GM18511 (cell line): Measurements from ENCODE around the gene TOM1L2.
"Not testable (repeated sequence)": the region's sequence is repeated elsewhere in the genome, so short reads cannot be mapped to it uniquely, and the experiment has no call there.

Experiments
- ATAC-seq: cut with Tn5 transposase; IDR thresholded peaks from one replicate; pipeline ENCODE4 v1.9.1; 2021; ENCODE audit warnings: mild to moderate bottlenecking, moderate library complexity; ENCODE audit not compliant: unreplicated experiment

TOM1L2 gene

DNA sequence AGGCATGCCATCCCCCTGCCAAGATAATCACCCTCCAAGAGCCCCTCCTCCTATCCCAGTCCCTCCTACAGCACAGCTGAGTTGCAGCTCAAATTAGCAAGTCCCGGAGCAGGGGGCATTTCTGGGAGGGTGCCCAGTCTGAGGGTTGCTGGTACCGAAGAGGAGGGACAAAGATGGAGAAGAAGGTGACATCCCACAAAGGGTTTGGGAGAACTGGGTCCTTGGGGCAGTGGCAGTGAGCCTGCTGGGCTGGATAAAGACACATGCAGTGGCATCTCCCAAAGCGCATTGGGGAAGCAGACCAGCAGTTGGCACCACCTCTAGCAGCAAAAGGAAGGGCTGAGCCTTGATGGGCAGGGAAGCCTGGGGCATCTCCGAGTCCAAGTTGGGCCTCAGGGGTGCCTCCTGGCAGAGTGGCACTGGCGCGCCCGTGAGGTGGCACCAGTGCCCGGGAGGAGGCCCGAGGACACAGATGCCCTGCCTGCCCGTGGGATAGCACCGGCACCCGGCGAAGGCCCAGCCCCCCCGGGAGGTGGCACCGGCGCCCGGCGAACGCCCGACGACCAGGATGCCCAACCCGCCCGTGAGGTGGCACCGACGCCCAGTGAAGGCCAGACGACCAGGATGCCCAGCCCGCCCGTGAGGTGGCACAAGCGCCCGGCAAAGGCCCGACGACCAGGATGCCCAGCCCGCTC lies 622 bp downstream of the TOM1L2 start:
- no peak for ATAC-seq

DNA sequence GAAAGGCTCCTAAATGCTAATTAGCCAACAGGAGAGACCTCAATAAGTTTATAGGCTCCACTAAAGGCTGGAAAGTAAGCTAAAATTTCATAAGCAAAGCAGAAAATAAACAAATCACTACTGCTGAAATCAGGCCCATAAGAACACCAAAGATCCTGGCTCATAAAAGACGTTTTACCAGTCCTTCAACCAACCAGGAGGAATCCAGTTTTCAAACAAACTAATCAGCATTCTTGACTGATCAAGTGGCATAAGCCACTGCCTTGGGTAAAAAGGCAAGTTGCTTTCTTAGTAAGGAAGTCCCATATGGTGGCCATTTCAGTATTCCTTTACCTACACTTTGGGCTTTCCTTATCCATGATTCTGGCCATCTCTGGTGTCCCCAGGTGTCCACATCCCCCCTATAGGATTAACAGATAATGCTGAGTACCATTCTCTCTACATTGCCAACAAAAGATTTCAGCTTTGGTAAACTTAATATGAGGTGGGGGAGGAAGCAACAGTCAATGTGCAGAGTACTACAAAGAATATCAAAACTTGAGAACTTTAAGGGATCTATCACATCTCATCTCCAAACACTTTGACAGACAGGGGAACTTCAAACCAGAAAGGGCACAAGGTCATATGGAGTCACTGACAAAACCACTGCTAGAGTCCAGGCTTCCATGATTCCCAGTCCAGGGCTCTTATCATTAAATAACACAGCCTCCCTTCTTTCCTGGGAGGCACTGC lies 1.3 kb downstream of the TOM1L2 start:
- no peak for ATAC-seq

DNA sequence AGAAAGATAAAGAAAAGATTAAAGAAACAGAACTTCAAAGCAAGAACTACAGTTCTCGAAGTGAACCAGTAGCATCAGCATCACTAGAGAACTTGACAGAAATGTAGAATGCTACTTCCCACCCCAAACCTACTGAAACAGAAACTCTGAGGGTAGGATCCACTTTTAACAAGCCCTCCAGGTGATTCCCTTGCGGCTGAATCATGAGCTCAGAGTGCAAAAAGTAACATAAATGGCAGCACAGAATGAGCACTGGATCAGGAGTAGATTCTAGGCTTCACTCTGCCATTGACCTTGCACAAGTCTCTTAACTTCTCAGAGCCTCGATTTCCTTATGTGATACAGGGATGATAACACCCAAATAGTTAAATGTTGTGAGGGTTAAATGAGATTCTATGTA lies 5.8 kb downstream of the TOM1L2 start:
- no peak for ATAC-seq

DNA sequence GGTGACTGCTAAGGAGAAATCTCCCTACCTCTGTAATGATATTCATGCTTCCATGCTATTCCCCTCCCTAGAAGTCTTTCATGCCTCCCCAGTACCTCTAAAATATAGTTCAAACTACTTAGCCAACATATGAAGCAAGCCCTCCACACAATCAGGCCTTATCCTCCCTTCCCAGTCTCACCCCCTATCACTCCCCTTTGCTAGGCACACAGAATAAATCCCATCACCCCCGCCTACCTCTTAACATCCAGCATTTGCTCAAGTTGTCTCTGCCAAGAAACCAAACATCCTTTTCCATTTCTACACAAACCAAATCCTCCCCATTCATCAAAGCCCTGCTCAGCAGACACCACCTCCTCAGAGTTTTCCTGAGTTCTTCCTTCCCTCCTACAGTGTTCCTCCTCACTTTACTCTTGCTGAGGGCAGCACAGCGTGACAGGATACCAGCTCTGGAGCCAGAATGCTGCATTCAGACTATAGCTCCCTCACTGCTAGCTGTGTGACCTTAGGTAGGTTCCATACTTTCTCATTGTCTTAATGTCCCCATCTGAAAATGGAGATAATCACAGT lies 7.0 kb downstream of the TOM1L2 start:
- no peak for ATAC-seq

DNA sequence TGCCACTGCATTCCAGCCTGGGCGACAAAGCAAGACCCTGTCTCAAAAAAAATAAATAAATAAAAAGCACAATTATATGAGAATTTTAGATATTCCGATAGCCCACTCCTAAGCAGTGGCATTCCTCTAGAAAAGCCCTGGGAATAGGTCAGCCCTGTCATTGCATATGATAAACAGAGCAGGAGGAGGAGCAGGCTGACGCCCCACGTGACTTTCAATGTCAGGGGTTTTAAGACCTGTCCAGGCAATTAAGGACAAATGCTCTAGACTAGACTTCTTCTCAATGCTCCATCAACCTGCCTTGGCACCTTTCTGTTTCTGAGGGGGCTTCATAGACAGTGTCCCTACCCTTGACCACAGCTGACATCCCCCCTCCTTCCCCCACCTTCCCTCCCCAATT lies 7.5 kb downstream of the TOM1L2 start:
- ATAC-seq = no peak

DNA sequence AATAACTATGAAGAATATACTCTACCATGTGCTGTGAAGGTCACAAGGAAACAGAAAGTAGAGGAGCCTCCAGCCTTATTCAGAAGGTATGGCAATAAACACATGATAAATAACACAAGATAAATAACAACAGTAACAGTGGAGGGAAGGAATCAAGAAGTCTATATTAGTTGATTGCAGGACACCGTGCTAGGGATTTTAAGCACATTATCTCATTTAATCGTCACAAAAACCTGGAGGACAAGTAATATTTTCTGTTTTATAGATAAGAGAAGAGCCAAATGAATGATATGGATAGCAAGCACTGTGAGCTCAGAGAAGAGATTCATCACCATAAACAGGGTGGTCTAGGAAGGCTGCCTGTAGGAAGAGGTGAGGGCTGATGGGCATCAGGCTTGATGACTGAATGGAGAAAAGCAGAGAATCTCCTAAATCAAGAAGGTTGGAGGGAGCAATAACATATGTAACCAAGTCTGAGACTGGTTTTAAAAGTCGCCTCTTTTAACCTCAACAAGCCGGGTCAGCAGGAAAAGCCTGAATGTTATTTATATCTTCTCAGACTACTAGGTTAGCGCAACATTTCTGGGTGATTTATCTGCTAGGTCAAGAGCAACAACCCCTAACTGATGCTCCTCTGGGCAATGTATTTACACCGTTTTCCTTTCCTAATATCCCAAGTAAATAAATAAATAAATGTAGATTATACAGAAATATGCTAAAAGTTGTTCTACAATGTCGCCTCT lies 8.3 kb downstream of the TOM1L2 start:
- ATAC-seq = no peak

DNA sequence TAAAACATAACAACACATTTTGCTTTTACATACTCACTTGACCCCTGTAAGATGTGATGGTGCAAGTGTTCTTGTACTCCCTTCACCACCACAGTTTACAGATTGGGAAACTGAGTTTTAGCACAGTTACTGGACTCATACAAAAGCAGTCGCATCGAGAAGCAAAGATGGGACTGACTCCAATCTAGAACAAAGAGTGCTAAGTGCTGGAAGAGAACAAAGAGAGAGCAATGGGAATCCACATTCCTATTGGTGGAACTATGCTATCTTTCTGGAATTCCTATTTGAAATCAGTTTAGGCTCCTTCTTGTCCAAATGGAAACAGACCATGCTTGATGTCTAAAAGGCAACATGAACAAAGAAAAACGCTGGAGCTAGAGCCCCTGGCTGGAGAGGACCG lies 9.1 kb downstream of the TOM1L2 start:
- ATAC-seq = no peak

DNA sequence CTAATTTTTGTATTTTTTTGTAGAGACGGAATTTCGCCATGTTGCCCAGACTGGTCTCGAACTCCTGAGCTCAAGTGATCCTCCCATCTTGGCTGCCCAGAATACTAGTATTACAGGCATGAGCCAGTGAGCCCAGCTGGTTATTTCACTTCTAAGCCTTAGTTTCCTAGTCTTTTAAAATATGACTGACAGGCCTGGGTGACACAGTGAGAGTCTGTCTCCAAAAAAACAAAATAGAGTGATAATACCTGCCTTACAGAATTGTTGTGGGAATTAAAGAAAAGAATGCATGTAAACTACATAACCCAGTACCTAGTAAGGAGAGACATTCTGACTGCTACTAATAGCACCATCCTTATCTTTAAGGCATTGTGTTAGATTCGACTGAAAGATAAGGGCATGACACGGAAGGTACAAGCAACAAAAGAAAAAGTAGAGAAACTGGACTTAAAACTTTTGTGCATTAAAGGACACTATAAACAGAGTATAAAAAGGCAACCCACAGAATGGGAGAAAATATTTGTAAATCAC lies 11.6 kb downstream of the TOM1L2 start:
- no peak for ATAC-seq

DNA sequence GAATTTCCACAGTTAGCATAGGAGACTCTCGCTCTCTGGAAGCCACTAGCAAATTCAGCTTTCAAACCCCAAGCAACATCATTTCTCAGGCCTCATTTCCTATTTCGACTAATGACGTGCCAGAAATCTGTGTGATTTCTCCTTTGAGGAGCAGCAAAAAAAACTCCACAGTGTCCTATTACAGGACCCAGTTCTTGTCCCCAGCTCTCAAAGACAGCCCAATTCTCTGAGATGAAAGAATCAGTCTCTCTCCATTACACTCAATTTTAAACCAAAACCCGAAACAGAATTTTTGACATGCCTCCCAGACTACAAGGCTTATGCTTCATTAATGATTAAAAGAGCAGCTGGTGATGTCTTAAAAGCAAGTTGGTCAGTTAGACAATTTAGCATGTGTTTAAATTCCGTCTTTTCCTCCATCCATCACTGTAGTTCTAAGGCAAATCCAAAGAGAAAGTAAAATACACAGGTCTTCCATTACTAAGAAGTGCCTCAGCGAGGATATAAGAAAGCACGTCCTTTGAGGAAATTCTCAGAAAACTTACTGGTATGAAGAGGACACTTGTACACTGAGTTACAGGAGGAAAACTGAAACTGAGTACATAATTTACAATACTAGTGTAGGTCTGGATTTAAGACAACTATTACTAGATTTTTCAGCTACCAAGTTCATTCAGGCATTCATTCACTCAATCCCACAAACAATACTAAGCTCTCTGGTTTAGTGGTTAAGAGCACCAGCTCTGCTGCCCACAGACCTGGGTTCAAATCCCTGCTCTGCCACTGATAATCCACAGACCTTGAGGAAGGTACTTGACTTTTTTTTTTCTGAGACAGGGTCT lies 12.5 kb downstream of the TOM1L2 start:
- ATAC-seq = peak; percentile 67

DNA sequence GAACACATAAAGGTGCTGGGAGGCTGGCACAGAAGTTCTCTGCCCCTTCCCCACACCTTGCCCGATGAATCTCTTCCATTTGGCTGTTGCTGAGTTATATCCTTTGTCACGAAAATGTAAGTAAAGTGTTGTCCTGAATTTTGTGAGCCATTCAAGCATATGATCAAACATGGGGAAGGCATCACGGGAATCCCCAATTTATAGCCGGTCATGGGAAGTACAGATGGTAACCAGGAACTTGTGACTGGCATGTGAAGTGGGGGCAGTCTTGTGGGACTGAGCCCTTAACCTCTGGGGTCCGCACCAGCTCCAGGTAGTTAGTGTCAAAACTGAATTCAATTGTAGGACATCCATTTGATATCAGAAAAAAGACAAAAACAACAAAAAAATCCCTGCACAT lies 13.2 kb downstream of the TOM1L2 start:
- no peak for ATAC-seq

DNA sequence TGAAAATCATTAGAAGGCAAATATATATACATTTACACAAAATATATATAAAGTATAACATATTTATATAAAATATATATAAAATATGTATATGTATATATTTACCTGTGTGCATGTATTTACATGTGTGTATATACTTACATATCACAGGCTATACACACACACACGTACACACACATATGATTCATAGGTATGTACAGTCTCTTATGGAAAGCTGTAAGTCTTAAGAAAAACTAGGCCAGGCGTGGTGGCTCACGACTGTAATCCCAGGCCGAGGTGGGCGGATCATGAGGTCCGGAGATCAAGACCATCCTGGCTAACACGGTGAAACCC lies 14.7 kb downstream of the TOM1L2 start:
- ATAC-seq = no peak

DNA sequence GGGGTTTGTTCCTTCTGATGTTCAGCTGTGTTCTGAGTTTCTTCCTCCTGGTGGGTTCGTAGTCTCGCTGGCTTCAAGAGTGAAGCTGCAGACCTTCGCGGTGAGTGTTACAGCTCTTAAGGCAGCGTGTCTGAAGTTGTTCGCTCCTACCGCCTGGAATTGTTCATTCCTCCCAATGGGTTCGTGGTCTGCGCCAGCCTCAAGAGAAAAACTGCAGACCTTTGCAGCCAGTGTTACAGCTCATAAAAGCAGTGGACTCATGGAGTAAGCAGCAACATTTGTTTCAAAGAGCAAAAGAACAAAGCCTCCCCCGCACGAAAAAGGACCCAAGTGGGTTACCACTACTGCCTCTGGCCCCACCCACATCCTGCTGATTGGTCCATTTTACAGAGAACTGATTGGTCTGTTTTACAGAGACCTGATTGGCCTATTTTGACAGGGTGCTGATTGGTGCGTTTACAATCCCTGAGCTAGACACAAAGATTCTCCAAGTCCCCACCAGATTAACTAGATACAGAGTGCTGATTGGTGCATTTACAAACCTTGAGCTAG lies 16.3 kb downstream of the TOM1L2 start:
- not testable (repeated sequence) for ATAC-seq

DNA sequence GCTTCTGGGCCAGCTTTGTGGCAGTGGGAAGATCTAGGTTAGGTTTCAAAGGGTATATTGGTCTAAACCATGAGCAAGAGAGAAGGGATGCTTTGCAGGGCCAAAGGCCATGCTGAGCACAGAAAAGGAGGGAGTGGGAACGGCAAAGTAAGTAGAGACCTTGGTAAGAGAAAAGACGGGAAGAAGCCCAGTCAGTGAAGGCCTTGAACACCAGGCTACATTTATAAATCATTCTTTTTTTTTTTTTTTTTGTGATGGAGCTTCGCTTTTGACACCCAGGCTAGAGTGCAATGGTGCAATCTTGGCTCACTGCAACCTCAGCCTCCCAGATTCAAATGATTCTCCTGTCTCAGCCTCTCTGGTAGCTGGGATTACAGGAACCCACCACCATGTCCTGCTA lies 18.1 kb downstream of the TOM1L2 start:
- ATAC-seq = no peak

DNA sequence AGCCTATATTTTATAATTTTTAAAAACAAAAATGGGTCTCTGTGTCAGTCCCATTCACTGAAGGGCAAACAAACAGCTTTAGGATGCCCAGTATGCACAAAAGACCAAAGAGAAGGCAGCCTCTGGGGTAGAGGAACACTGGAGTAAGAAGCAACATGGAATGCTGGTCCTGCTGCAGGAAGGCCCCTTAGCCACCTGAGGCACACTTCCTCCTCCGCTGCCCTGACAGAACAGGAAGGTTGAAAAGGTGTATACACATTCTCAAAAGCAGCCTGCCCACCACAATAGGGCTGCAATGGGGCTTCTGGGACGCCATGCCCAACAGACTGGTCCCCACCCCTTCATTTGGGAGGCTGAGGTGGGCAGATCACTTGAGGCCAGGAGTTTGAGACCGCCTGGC lies 19.5 kb downstream of the TOM1L2 start:
- no peak for ATAC-seq

DNA sequence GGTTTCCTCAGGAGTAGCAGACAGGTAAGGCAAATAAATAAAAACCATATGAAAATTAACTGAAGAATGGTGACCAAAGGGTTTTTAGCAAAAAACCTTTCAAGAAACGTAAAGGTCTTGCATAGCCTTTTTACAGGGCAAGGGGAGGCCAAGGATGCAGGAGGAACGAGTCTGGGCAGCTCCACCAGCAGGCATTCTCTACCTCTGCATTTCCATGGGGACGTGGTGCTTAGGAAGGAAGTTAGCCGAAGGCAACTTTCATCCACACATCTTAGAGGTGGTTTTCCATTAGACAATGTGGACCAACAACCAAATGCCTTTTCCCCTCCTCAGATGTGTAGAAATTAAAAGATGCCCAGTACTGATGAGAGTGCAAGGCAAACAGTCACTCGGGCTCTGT lies 20.7 kb downstream of the TOM1L2 start:
- ATAC-seq = no peak

DNA sequence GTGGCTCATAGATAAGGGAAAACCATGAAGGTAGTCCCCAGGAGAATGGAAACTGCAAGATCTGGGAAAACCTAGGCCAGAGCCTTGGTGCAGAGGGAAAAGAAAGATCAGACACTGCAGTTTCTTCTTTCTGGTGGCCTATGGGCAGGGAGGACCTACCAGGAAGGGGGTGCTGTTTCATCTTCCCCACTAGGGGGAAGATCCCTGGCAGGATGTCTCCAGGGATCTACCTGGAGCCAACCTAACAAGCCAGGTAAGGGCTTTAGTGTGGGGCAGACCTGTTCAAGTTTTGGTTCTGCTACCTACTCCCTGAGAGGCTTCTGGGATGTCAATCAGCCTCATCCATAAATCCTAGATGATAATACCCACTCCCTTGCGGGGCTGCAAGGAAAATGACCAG lies 21.4 kb downstream of the TOM1L2 start:
- no peak for ATAC-seq

DNA sequence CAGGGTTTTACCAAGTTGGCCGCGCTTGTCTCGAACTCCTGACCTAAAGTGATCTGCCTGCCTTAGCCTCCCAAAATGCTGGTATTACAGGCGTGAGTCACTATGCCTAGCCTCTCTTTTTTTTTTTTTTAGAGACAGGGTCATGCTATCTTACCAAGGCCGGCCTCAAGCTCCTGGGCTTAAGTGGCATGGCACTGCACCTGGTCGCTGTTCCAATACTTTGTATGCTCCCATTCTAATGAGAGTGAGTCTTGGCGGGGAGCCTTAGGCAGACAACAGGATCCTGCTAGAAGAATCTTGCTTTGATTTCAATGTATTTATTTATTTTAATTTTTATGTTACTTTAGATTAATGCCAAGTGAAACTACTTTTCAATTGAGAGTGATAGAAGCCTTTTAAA lies 21.9 kb downstream of the TOM1L2 start:
- no peak for ATAC-seq

DNA sequence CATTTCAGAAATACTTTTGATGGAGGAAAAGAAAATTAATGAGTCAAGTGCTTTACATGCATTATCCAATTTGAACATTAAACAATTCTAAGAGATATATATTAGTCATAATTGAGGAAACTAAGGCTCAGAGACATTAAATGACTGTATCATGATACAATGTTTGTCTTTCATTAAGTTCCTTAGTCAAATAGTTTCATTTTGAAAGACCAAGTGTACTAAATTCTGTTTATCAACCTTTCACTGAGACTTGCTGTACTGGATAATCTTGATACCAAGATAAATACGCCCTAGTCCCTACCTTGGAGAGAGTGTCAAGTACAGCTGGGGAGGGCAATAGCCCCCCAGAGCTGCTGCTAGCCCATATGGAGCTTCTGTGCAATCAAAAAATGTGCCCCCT lies 24.2 kb downstream of the TOM1L2 start:
- no peak for ATAC-seq

DNA sequence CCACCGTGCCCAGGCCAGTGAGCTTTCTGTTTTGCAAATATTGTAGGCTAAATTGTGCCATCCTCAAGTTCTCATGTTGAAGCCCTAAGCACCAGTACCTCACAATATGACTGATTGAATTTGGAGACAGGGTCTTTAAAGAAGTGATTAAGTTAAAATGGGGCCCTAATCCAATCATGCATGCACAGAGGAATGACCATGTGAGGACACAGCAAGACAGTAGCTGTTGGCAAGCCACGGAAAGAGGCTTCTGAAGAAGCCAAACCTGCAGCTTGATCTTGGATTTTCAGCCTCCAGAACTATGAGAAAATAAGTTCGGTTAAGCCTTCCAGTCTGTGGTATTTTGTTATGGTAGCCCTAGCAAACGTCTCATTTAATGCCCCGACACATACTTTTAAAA lies 24.9 kb downstream of the TOM1L2 start:
- no peak for ATAC-seq

DNA sequence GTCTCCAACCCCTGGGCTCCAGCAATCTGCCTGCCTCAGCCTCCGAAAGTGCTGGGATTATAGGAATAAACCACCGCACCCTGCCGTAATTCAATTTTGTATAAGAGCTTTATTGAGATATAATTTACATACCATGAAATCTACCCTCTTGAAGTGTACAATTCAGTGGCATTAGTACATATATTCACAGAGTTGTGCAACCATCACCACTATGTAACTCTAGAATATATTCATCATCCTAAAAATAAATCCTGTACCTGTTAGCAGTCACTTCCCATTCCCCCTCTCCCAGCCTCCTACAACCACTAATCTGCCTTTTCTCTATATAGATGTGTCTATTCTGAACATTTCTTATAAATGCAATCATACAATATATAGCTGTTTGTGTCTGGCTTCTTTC lies 26.1 kb downstream of the TOM1L2 start:
- no peak for ATAC-seq
